ENCODE results near the gene CFDP1.

CFDP1 gene

GRCh38 chr16:75379911-75380847 is 53.1 kb downstream of the CFDP1 start:
- H3K36me3 Mint-ChIP-seq (ENCODE audit: low read depth): peaks cover 48% of the 10 kb centered on the region
- H3K27me3 Mint-ChIP-seq (ENCODE audit: low read depth): peaks cover 52% of the 10 kb centered on the region
- H3K27ac Mint-ChIP-seq: no peak overlapping the region
- no peaks in the 10 kb centered on the region for H3K9me3 Mint-ChIP-seq
- peak overlapping the region; percentile 64 for H3K4me3 Mint-ChIP-seq
- H3K4me1 Mint-ChIP-seq (ENCODE audit: low read depth): peaks cover 25% of the 10 kb centered on the region

DNA sequence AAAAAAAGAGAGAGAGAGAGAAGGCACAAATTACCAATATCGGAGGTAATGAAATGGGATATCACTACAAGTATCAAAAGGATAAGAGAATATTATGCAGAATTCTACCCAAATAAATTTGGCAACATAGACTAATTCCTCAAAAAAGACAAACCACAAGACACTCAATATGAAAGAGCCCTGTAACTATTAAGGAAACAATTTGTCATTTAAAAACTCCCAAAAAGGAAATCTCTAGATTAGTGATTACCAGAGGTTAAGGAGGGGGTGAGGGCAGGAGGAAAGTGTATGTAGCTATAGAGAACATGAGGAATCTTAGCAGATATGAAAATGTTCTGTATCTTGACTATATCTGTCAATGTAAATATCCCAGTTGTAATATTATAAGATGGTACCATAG is 54.0 kb downstream of the CFDP1 start:
- H3K36me3 Mint-ChIP-seq (ENCODE audit: low read depth): peaks cover 49% of the 10 kb centered on the region

GRCh38 chr16:75378616-75379015 is 54.7 kb downstream of the CFDP1 start:
- no peak overlapping the region for H3K27ac Mint-ChIP-seq
- H3K4me3 Mint-ChIP-seq: no peak overlapping the region
- peaks cover 56% of the 10 kb centered on the region for H3K27me3 Mint-ChIP-seq (ENCODE audit: low read depth)
- peaks cover 26% of the 10 kb centered on the region for H3K4me1 Mint-ChIP-seq (ENCODE audit: low read depth)
- H3K36me3 Mint-ChIP-seq (ENCODE audit: low read depth): peaks cover 49% of the 10 kb centered on the region
- no peaks in the 10 kb centered on the region for H3K9me3 Mint-ChIP-seq

More for the DNA sequence above, 54.0 kb downstream of the CFDP1 start:
- no peak overlapping the region for H3K27ac Mint-ChIP-seq
- peaks cover 26% of the 10 kb centered on the region for H3K4me1 Mint-ChIP-seq (ENCODE audit: low read depth)
- peaks cover 56% of the 10 kb centered on the region for H3K27me3 Mint-ChIP-seq (ENCODE audit: low read depth)
- peak overlapping the region; percentile 6 for H3K4me3 Mint-ChIP-seq
- H3K9me3 Mint-ChIP-seq: no peaks in the 10 kb centered on the region

DNA sequence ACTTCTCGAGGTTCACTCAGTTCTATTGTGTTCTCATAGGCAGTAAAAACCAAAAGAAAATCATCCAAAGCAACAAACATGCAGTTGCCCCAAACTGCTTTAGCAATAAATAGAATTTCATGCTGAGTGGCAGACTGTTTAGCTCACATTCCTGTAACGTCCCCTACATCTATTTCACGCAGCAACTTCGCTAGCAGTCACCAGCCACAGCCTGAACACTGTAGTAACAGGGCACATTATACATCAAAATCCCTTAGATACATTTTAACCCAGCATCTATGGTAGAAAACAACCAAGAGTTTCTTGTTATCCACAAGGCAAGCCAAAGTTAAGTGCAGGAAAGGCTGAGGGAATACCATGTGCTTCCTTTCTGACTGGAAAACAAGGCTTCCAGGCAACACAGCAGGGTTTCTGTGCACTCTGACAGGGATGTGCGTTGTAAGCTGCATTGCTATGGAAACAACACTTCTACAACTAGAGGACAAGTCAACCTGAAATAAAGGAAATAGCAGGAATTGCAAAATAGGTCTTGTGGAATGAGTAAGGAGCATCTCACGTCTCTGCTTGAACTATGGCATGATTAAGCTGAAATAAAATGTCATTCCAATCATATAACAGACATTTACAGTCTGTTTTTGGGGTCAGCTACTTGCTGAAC is 55.4 kb downstream of the CFDP1 start:
- Mint-ChIP-seq H3K36me3 (ENCODE audit: low read depth) (peaks cover 47% of the 10 kb centered on the region), H3K9me3 (no peaks in the 10 kb centered on the region), H3K27me3 (ENCODE audit: low read depth) (peaks cover 52% of the 10 kb centered on the region), H3K27ac (no peak overlapping the region), H3K4me3 (no peak overlapping the region), H3K4me1 (ENCODE audit: low read depth) (peaks cover 26% of the 10 kb centered on the region)

DNA sequence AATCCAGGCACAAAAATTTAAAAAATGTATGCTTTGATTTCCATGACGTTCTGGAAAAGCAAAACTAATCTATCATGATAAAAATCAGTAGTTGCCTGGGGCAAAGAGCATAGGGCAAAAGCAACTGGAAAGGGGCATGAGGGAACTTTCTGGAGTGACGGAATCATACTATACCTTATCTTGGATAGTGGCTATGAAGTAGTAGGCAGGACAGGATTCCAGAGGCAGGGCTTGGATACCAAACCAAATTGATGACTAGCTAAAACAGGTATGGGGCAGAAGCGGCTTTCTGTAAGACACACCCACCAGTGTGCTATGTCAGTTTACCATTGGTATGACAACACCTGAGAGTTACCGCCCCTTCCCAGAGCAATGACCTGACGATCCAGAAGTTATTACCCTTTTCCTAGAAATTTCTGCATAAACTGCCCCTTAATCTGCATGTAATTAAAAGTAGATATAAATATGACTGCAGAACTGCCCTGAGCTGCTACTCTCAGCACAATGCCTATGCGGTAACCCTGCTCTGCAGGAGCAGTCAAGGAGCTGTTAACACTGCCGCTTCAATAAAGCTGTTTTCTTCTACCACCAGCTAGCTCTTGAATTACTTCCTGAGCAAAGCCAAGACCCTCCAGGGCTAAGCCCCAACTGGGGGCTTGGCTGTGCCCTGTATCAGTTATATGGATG is 56.7 kb downstream of the CFDP1 start:
- Mint-ChIP-seq H3K4me3 (no peak overlapping the region), H3K27ac (no peak overlapping the region), H3K9me3 (no peaks in the 10 kb centered on the region), H3K4me1 (ENCODE audit: low read depth) (peaks cover 26% of the 10 kb centered on the region), H3K27me3 (ENCODE audit: low read depth) (peaks cover 44% of the 10 kb centered on the region), H3K36me3 (ENCODE audit: low read depth) (peaks cover 42% of the 10 kb centered on the region)

- peaks cover 29% of the 10 kb centered on the region for H3K27me3 Mint-ChIP-seq (ENCODE audit: low read depth)
- peaks cover 9% of the 10 kb centered on the region for H3K4me1 Mint-ChIP-seq (ENCODE audit: low read depth)
Observed at GRCh38 chr16:75374388-75374787, 58.9 kb downstream of the CFDP1 start.

DNA sequence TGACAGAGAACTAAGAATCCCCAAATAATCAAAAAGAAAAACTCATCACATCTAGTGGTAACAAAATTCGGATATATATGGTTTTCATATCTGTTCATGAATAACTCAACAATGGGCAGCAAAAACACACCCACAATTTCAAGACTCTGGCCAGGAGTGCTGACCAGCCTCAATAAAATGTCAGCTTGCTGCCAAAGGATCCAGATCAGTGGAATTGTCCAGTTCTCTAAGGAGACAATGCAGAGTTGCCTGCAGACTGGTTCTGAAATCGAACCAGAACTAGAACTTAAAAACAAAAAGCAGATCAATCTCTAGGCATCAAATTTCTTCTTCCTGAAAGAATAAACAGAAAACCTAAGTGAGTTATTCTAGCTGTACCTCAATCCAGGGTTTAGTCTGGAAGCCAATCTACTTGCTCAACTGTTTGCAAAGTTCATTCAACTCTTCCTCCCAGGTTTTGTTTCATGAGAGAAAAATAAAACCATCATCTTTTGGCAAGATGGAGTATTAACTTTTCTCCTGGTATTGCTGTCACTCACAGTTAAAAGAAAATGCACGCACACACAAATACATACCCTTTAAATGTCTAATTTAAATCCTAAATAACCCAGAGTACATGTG is 61.0 kb downstream of the CFDP1 start:
- H3K36me3 Mint-ChIP-seq (ENCODE audit: low read depth): peaks cover 11% of the 10 kb centered on the region
- H3K9me3 Mint-ChIP-seq: no peaks in the 10 kb centered on the region
- H3K27me3 Mint-ChIP-seq (ENCODE audit: low read depth): peaks cover 10% of the 10 kb centered on the region
- no peak overlapping the region for H3K27ac Mint-ChIP-seq
- peaks cover 2% of the 10 kb centered on the region for H3K4me1 Mint-ChIP-seq (ENCODE audit: low read depth)
- no peak overlapping the region for H3K4me3 Mint-ChIP-seq

More at GRCh38 chr16:75374388-75374787, 58.9 kb downstream of the CFDP1 start:
- H3K36me3 Mint-ChIP-seq (ENCODE audit: low read depth): peaks cover 30% of the 10 kb centered on the region
- H3K27ac Mint-ChIP-seq: no peak overlapping the region
- H3K4me3 Mint-ChIP-seq: no peak overlapping the region
- no peaks in the 10 kb centered on the region for H3K9me3 Mint-ChIP-seq

- Mint-ChIP-seq H3K27ac (no peak overlapping the region), H3K9me3 (no peaks in the 10 kb centered on the region), H3K4me3 (no peak overlapping the region), H3K27me3 (ENCODE audit: low read depth) (peaks cover 4% of the 10 kb centered on the region), H3K4me1 (ENCODE audit: low read depth) (peaks cover 2% of the 10 kb centered on the region), H3K36me3 (ENCODE audit: low read depth) (peaks cover 10% of the 10 kb centered on the region)
Observed at GRCh38 chr16:75371171-75371570, 62.1 kb downstream of the CFDP1 start.

DNA sequence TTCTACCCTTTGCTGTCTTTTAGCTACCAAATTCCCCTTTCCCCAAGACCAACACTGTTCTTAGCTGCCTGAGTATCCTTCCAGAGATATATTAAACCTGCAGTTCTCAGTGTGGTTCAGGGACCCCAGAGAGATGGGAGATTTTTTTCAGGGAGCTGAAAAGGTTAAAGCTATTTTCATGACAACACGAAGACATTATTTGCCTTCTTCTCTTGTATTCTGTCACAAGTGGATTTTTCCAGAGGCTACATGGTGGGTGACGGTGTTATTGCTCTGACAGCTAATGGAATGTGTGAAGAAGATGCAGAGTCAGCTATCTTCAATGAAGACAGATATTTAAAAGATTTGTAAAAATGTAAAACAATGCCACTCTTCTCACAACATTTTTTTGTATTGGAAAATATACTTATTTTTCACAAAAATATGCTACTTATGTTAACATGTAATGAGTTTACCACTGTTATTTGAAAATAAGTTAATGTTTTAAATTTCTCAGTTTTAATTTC is 69.0 kb downstream of the CFDP1 start:
- no peaks in the 10 kb centered on the region for H3K4me1 Mint-ChIP-seq (ENCODE audit: low read depth)
- H3K36me3 Mint-ChIP-seq (ENCODE audit: low read depth): peaks cover 13% of the 10 kb centered on the region
- no peak overlapping the region for H3K27ac Mint-ChIP-seq
- H3K4me3 Mint-ChIP-seq: no peak overlapping the region
- H3K27me3 Mint-ChIP-seq (ENCODE audit: low read depth): no peaks in the 10 kb centered on the region
- no peaks in the 10 kb centered on the region for H3K9me3 Mint-ChIP-seq

GRCh38 chr16:75362846-75363245 is 70.5 kb downstream of the CFDP1 start:
- no peaks in the 10 kb centered on the region for H3K27me3 Mint-ChIP-seq (ENCODE audit: low read depth)
- no peak overlapping the region for H3K4me3 Mint-ChIP-seq
- H3K27ac Mint-ChIP-seq: no peak overlapping the region
- H3K9me3 Mint-ChIP-seq: no peaks in the 10 kb centered on the region
- H3K4me1 Mint-ChIP-seq (ENCODE audit: low read depth): no peaks in the 10 kb centered on the region
- peaks cover 13% of the 10 kb centered on the region for H3K36me3 Mint-ChIP-seq (ENCODE audit: low read depth)

GRCh38 chr16:75361936-75362335 is 71.4 kb downstream of the CFDP1 start:
- peaks cover 19% of the 10 kb centered on the region for H3K36me3 Mint-ChIP-seq (ENCODE audit: low read depth)
- H3K9me3 Mint-ChIP-seq: no peaks in the 10 kb centered on the region
- no peak overlapping the region for H3K27ac Mint-ChIP-seq
- H3K4me3 Mint-ChIP-seq: no peak overlapping the region
- H3K4me1 Mint-ChIP-seq (ENCODE audit: low read depth): no peaks in the 10 kb centered on the region
- H3K27me3 Mint-ChIP-seq (ENCODE audit: low read depth): no peaks in the 10 kb centered on the region

DNA sequence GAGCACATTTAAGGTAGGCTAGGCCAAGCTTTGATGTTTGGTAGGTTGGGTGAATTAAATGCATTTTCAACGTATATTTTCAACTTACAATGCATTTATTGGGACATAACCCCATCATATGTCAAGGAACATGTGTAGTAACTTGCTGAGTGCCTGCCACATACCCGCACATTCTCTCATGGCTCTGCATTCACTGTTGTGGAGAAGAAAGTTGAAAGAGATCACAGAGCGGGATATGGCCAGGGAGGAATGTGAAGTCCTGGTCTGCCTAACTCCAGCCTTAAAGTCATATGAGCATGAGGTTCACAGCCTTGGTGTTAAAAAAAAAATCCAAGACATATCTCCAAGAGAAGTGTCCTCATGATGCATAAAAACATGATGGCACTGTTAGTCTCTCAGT is 79.1 kb downstream of the CFDP1 start:
- Mint-ChIP-seq H3K27me3 (ENCODE audit: low read depth) (no peaks in the 10 kb centered on the region), H3K27ac (no peak overlapping the region), H3K4me3 (no peak overlapping the region)

DNA sequence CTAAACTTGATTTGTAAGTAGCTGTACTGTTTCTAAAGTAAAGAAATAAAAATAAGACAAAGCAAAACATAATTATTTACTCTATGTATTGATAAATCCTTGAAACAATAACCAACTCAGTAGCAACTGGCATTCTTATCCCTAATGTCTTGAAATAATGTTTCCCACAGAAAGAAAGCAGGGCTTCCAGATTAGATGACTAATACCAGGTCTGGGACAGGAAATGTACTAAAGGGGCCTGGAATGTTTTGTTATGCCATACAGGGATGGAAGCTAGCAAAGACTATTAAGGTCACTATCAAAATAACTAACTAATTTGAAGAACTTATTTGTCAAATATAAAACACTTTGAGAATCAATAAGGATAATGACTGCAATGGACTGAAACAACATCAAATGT is 82.1 kb downstream of the CFDP1 start:
- H3K27ac Mint-ChIP-seq: no peak overlapping the region
- H3K4me1 Mint-ChIP-seq (ENCODE audit: low read depth): no peaks in the 10 kb centered on the region

More for the DNA sequence above, 79.1 kb downstream of the CFDP1 start:
- H3K36me3 Mint-ChIP-seq (ENCODE audit: low read depth): peaks cover 7% of the 10 kb centered on the region
- H3K4me1 Mint-ChIP-seq (ENCODE audit: low read depth): no peaks in the 10 kb centered on the region
- no peaks in the 10 kb centered on the region for H3K9me3 Mint-ChIP-seq

GRCh38 chr16:75345711-75346110 is 87.6 kb downstream of the CFDP1 start:
- no peaks in the 10 kb centered on the region for H3K27me3 Mint-ChIP-seq (ENCODE audit: low read depth)
- H3K4me1 Mint-ChIP-seq (ENCODE audit: low read depth): no peaks in the 10 kb centered on the region
- H3K36me3 Mint-ChIP-seq (ENCODE audit: low read depth): peaks cover 2% of the 10 kb centered on the region
- H3K27ac Mint-ChIP-seq: no peak overlapping the region
- no peak overlapping the region for H3K4me3 Mint-ChIP-seq
- no peaks in the 10 kb centered on the region for H3K9me3 Mint-ChIP-seq

More for the DNA sequence above, 82.1 kb downstream of the CFDP1 start:
- H3K36me3 Mint-ChIP-seq (ENCODE audit: low read depth): peaks cover 2% of the 10 kb centered on the region
- no peak overlapping the region for H3K4me3 Mint-ChIP-seq
- H3K9me3 Mint-ChIP-seq: no peaks in the 10 kb centered on the region
- no peaks in the 10 kb centered on the region for H3K27me3 Mint-ChIP-seq (ENCODE audit: low read depth)

Measured in T-helper 1 cell treated with Interleukin-12 subunit alpha and Interleukin-12 subunit beta and Interleukin-4 antibody, amounts not matched to agents 30 μg/mL and 1 μg/mL, for 36 hours (primary cell).